GM19240 (cell line): ENCODE measurements around the gene FCRL5.

Source experiments
- DNase-seq: peaks from one replicate; pipeline ENCODE4 v3.0.0; 2011; ENCODE audit warnings: low spot score; ENCODE audit not compliant: insufficient read length

FCRL5 gene

GRCh38 chr1:157532569-157532968 lies 19.7 kb downstream of the FCRL5 start:
- no peak for DNase-seq

GRCh38 chr1:157523774-157524493 lies 28.4 kb downstream of the FCRL5 start:
- peak; percentile 56 for DNase-seq

GRCh38 chr1:157521056-157521455 lies 31.3 kb downstream of the FCRL5 start:
- no peak for DNase-seq

- no peak for DNase-seq
Measured at GRCh38 chr1:157520386-157520935, 31.9 kb downstream of the FCRL5 start.

GRCh38 chr1:157519451-157519850 lies 32.9 kb downstream of the FCRL5 start:
- no peak for DNase-seq

- DNase-seq, result no peak
Measured at GRCh38 chr1:157517016-157517415, 35.3 kb downstream of the FCRL5 start.

GRCh38 chr1:157515709-157516108 lies 36.6 kb downstream of the FCRL5 start:
- no peak for DNase-seq

- DNase-seq, result no peak
Measured at GRCh38 chr1:157515141-157515540, 37.2 kb downstream of the FCRL5 start.

GRCh38 chr1:157512036-157512969 lies 40.0 kb downstream of the FCRL5 start:
- peak; percentile 17 for DNase-seq

- no peak for DNase-seq
Measured at GRCh38 chr1:157509546-157510232, 42.6 kb downstream of the FCRL5 start.

GRCh38 chr1:157505481-157506272 lies 46.6 kb downstream of the FCRL5 start:
- DNase-seq, result peak; percentile 33

- no peak for DNase-seq
Measured at GRCh38 chr1:157504646-157505045, 47.7 kb downstream of the FCRL5 start.

GRCh38 chr1:157499521-157499920 lies 52.8 kb downstream of the FCRL5 start:
- no peak for DNase-seq

- no peak for DNase-seq
Measured at GRCh38 chr1:157498736-157499090, 53.6 kb downstream of the FCRL5 start.

GRCh38 chr1:157497987-157498735 lies 54.2 kb downstream of the FCRL5 start:
- DNase-seq, result no peak

- DNase-seq, result no peak
Measured at GRCh38 chr1:157497284-157497683, 55.0 kb downstream of the FCRL5 start.

GRCh38 chr1:157496121-157496526 lies 56.2 kb downstream of the FCRL5 start:
- no peak for DNase-seq

GRCh38 chr1:157495285-157495684 lies 57.0 kb downstream of the FCRL5 start:
- no peak for DNase-seq

GRCh38 chr1:157494093-157494492 lies 58.2 kb downstream of the FCRL5 start:
- DNase-seq, result no peak
